OCI-LY7 (cell line): Measurements from ENCODE around the gene TBC1D19.

Source experiments
- CTCF ChIP-seq: fragments of 200-600 bp; sonication (generic); conservative IDR thresholded peaks from 2 replicates; pipeline ENCODE4 v1.5.1; 2014; ENCODE audit warnings: mild to moderate bottlenecking, antibody characterized with exemption, low read length, moderate library complexity, mixed read lengths
- EZH2phosphoT487 ChIP-seq: fragments of 200-600 bp; sonication (generic); IDR thresholded peaks from 2 replicates; pipeline ENCODE4 v1.6.1; 2018; ENCODE audit warnings: low read depth, borderline replicate concordance, mild to moderate bottlenecking, mixed run types, antibody characterized with exemption, low read length, moderate library complexity, mixed read lengths

- no peak for TF ChIP-seq CTCF
- no peak for TF ChIP-seq EZH2phosphoT487
Measured at GRCh38 chr4:26636458-26636857, 52.6 kb downstream of the TBC1D19 start.
